Cardiac fibroblast (primary cell): ENCODE results near the gene CLDND2.
"Not testable (repeated sequence)": the region's sequence is repeated elsewhere in the genome, so short reads cannot be mapped to it uniquely, and the experiment has no call there.

Experiments used
- DNase-seq, 2 donors: peaks; one replicate each; pipeline versions ENCODE4 v3.0.0 to v3.0.0-alpha.2; 2010; ENCODE audit warnings: low read depth in 2 of 2
- H3K4me3 ChIP-seq, 2 donors: replicated peaks in 1 of 2; 1 replicate in 1 of 2; 2 replicates in 1 of 2; pipeline ENCODE4 v1.5.1; 2011; ENCODE audit warnings: low read depth in 2 of 2, low read length in 2 of 2, mild to moderate bottlenecking in 2 of 2, moderate library complexity in 1 of 2
- TF ChIP-seq, protein P1 (sequence below): IDR thresholded peaks from one replicate; pipeline ENCODE4 v1.5.1; 2011; ENCODE audit warnings: low read depth, mild to moderate bottlenecking, low read length, inconsistent platforms

CLDND2 gene

DNA sequence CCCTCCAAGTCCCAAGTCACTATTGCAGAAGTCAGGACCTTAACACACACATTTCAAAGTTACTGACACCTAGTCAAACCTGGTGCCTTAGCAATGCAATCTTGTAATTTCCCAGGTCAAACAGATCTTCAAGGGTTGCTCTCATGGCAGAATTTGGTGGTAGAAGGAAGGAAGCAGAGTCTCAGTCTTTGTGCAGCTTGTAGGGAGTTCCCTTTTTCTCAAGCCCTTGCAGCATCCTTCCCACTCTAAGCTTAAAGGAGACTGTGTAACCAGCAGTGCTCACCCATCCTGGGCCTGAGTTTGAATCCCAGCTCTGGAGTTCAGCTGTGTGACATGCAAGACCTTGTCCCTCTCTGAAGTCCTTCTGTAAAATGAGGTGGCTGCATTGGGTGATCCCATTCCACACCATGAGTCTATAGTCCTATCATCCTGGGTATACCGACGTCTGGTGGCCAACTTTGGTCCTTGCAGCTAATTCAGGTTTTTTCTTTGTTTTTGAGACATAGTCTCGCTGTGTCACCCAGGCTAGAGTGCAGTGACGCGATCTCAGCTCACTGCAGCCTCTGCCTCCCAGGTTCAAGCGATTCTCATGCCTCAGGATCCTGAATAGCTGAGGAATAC lies 38.8 kb upstream of the CLDND2 start:
- H3K4me3 ChIP-seq = no peak overlapping the region
- TF ChIP-seq, protein P1, sequence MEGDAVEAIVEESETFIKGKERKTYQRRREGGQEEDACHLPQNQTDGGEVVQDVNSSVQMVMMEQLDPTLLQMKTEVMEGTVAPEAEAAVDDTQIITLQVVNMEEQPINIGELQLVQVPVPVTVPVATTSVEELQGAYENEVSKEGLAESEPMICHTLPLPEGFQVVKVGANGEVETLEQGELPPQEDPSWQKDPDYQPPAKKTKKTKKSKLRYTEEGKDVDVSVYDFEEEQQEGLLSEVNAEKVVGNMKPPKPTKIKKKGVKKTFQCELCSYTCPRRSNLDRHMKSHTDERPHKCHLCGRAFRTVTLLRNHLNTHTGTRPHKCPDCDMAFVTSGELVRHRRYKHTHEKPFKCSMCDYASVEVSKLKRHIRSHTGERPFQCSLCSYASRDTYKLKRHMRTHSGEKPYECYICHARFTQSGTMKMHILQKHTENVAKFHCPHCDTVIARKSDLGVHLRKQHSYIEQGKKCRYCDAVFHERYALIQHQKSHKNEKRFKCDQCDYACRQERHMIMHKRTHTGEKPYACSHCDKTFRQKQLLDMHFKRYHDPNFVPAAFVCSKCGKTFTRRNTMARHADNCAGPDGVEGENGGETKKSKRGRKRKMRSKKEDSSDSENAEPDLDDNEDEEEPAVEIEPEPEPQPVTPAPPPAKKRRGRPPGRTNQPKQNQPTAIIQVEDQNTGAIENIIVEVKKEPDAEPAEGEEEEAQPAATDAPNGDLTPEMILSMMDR = peak; percentile 66
- DNase-seq = peak; percentile 44 to 56

DNA sequence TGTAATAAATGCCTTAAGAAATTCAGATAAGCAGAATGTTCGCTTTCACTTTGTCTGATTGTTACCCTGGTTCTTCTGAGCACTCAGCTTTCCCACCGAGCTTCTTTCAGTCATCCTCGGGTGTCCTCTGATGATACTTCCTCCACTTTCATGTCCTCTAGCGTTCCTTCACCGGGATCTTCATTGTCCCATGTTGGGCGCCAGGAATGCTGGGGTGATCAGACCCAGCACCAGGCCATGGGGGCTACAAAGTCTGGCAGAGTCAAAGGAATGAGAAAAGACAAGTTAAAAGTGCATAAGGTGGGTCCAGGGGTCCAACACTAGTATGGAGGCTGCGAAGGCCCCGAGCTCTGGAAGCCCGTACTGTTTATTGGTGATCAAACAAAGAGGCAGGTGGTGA lies 33.3 kb upstream of the CLDND2 start:
- no peak for DNase-seq
- TF ChIP-seq, protein P1 = no peak
- no peak overlapping the region for H3K4me3 ChIP-seq

DNA sequence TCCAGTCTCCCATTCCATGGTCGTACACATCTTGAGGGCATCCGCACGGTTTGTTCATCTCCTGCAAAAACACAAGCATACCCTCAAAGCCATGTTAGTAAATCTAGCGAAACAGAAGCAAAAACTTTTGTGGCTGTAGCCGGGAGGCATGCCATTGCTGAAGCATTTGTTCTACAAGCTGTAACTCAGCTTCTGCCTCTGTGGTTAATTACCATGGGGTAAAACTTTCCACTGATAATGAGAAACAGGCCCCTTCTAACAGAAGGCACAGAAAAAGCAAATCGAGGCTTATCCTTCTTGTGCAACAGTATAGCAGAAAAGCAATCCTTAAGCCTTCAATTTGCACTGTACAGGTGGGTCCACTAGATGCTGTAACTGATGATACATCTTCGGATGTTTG lies 31.1 kb upstream of the CLDND2 start:
- DNase-seq, H3K4me3 ChIP-seq: not testable (repeated sequence)

DNA sequence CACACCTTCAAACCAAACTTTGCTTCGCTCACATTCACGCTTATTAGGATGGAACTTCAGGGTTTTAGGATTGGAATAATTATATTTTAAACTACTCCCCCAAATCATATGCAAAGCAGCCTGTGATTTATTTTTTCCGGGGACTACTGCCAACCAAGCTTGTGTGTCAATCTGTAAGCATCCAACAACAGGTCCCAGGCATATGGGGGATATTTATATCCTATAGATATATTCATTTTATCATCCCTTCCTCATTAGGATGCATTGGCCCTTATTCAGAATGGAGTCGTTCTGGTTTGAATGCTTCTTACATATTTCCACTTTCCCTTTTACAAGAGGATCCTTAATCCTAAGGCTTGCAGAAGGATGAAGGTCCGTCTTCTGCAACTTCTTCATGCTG lies 30.4 kb upstream of the CLDND2 start:
- H3K4me3 ChIP-seq = no peak overlapping the region
- TF ChIP-seq, protein P1 = no peak
- DNase-seq = no peak

DNA sequence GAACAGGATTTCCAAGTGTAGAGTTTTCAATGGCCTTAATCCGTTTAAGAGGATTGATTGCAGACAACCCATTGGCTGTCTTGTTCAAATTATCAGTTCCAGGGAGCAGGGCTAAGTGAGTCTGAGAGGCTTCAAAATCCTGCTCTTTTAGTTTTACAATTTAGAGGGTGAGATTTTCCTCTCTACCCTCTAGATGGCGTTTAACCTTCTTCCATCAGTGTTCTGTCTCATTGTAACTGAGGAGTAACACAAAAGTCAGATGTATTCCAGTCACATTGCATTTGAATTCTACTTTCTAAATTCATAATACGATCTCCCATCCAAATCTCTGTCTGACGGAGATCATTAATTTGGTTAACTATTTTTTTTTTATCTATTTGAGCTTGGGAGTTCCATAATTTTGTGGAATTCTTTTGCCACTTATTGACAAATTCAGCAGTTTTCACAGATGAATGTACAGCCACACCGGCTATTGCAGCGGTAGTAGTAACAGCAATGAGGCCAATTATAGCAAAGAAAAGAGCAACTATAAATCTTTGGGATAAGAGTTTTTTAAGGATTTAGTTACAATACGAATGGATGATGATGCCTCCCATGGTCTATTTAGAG lies 29.4 kb upstream of the CLDND2 start:
- TF ChIP-seq, protein P1 = peak; percentile 62
- DNase-seq = peak; percentile 41 to 43
- H3K4me3 ChIP-seq = no peak overlapping the region

DNA sequence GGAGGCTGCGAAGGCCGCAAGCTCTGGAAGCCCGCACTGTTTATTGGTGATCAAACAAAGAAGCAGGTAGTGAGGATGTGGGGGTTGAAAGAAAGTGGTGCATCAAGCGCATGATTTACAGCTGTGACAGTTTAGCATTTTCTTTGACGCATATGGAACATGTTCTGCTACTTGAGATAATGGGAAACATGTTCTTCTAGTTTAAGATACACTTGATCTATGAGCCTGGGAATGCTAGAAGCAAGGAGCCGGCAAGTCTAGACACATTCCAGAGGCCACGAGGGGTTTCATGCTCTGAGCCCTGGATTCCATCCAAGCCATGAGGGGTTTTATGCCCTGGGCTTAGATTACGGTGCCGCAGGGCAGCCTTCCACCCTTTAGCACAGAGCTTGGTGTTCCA lies 28.6 kb upstream of the CLDND2 start:
- H3K4me3 ChIP-seq, DNase-seq: not testable (repeated sequence)

DNA sequence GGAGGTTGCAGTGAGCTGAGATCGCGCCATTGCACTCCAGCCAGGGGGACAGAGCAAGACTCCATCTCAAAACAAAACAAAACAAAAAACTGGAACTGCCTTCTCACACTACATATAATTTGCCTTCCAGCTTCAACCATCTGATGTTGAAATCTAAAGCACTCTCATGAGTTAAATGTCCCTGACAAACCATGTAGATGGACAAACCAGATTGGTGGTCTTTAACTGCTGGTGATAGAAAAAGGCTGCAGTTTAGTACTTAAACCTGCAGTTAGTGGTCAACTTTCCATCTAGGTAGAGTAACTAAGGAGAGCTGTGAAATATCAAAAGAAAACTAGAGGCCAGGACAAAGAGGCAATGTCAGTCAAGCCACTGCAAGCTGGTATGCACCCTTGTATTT lies 27.4 kb upstream of the CLDND2 start:
- DNase-seq = no peak
- TF ChIP-seq, protein P1 = no peak
- no peak overlapping the region for H3K4me3 ChIP-seq
